H9 (cell line): ENCODE data around the gene IP6K3. TPM values are rescaled to one million over a fixed set of nuclear protein-coding genes. Genes with fewer than 3 reads are reported as not detected.

ENCODE experiments used
- DNase-seq: peaks from one replicate; pipeline ENCODE4 v3.0.0-alpha.2; 2017
- H2AFZ ChIP-seq: one replicate; pipeline ENCODE4 v1.6.1; 2013; ENCODE audit warnings: mild to moderate bottlenecking, low read length, control low read depth, moderate library complexity
- H2AK5ac ChIP-seq: 2 replicates; pipeline ENCODE4 v1.6.1; 2013; ENCODE audit warnings: low read length, control low read depth, mixed read lengths; ENCODE audit not compliant: insufficient read length
- H2BK120ac ChIP-seq: one replicate; pipeline ENCODE4 v1.6.1; 2013; ENCODE audit warnings: low read depth, mild to moderate bottlenecking, low read length, control low read depth, inconsistent platforms; ENCODE audit not compliant: poor library complexity, severe bottlenecking
- H2BK12ac ChIP-seq: 2 replicates; pipeline ENCODE4 v1.6.1; 2013; ENCODE audit warnings: low read length, control low read depth, mixed read lengths, low read depth; ENCODE audit not compliant: insufficient read length
- H2BK15ac ChIP-seq: 2 replicates; pipeline ENCODE4 v1.6.1; 2013; ENCODE audit warnings: low read depth, low read length, control low read depth
- H2BK20ac ChIP-seq: one replicate; pipeline ENCODE4 v1.6.1; 2013; ENCODE audit warnings: low read depth, mild to moderate bottlenecking, low read length, control low read depth, inconsistent platforms; ENCODE audit not compliant: poor library complexity, severe bottlenecking
- H2BK5ac ChIP-seq: 2 replicates; pipeline ENCODE4 v1.6.1; 2013; ENCODE audit warnings: low read length, control low read depth, mixed read lengths; ENCODE audit not compliant: insufficient read length
- H3K14ac ChIP-seq: 2 replicates; pipeline ENCODE4 v1.6.1; 2013; ENCODE audit warnings: low read length, control low read depth; ENCODE audit not compliant: insufficient read depth
- H3K18ac ChIP-seq: 2 replicates; pipeline ENCODE4 v1.6.1; 2013; ENCODE audit warnings: low read depth, mild to moderate bottlenecking, mixed read lengths, low read length, control low read depth; ENCODE audit not compliant: insufficient read length
- H3K23ac ChIP-seq: 2 replicates; pipeline ENCODE4 v1.6.1; 2013; ENCODE audit warnings: low read length, control low read depth, mixed read lengths, low read depth; ENCODE audit not compliant: insufficient read length
- H3K23me2 ChIP-seq: 2 replicates; pipeline ENCODE4 v1.6.1; 2013; ENCODE audit warnings: low read depth, mild to moderate bottlenecking, mixed read lengths, low read length, control low read depth; ENCODE audit not compliant: insufficient read length, poor library complexity, severe bottlenecking
- H3K27ac ChIP-seq: 2 replicates; pipeline ENCODE4 v1.5.1; 2013; ENCODE audit warnings: low read length, control low read depth, mixed read lengths, low read depth; ENCODE audit not compliant: insufficient read length
- H3K27me3 ChIP-seq: 2 replicates; pipeline ENCODE4 v1.6.1; 2013; ENCODE audit warnings: low read length, control low read depth, inconsistent platforms; ENCODE audit not compliant: insufficient read depth
- H3K4ac ChIP-seq: 2 replicates; pipeline ENCODE4 v1.6.1; 2013; ENCODE audit warnings: low read depth, mild to moderate bottlenecking, control low read depth, inconsistent platforms, low read length, moderate library complexity
- H3K4me1 ChIP-seq: 2 replicates; pipeline ENCODE4 v1.6.1; 2013; ENCODE audit warnings: low read length, control low read depth, inconsistent platforms; ENCODE audit not compliant: insufficient read depth
- H3K4me2 ChIP-seq: 2 replicates; pipeline ENCODE4 v1.6.1; 2013; ENCODE audit warnings: low read length, control low read depth, mixed read lengths; ENCODE audit not compliant: insufficient read length, insufficient read depth
- H3K56ac ChIP-seq: 2 replicates; pipeline ENCODE4 v1.6.1; 2013; ENCODE audit warnings: low read depth, mild to moderate bottlenecking, mixed read lengths, low read length, control low read depth; ENCODE audit not compliant: insufficient read length
- H3K79me1 ChIP-seq: 2 replicates; pipeline ENCODE4 v1.6.1; 2013; ENCODE audit warnings: low read depth, mild to moderate bottlenecking, moderate library complexity, low read length, control low read depth, inconsistent platforms; ENCODE audit not compliant: insufficient read depth, poor library complexity, severe bottlenecking
- H3K79me2 ChIP-seq: 2 replicates; pipeline ENCODE4 v1.6.1; 2013; ENCODE audit warnings: low read length, control low read depth, inconsistent platforms; ENCODE audit not compliant: insufficient read depth
- H3K9ac ChIP-seq: 2 replicates; pipeline ENCODE4 v1.6.1; 2013; ENCODE audit warnings: low read length, control low read depth, mixed read lengths; ENCODE audit not compliant: insufficient read length; ENCODE audit errors: extremely low read depth
- H3K9me3 ChIP-seq: one replicate; pipeline ENCODE4 v1.6.1; 2013; ENCODE audit warnings: low read depth, low read length, inconsistent platforms; ENCODE audit not compliant: control insufficient read depth
- H3T11ph ChIP-seq: one replicate; pipeline ENCODE4 v1.6.1; 2013; ENCODE audit warnings: mild to moderate bottlenecking, low read length, control low read depth, inconsistent platforms
- H4K20me1 ChIP-seq: one replicate; pipeline ENCODE4 v1.6.1; 2013; ENCODE audit not compliant: control insufficient read depth, insufficient read length, insufficient read depth
- H4K5ac ChIP-seq: 2 replicates; pipeline ENCODE4 v1.6.1; 2013; ENCODE audit warnings: low read depth, mild to moderate bottlenecking, mixed read lengths, low read length, control low read depth; ENCODE audit not compliant: insufficient read length
- H4K8ac ChIP-seq: replicated peaks from 2 replicates; pipeline ENCODE4 v1.6.1; 2013; ENCODE audit warnings: low read length, control low read depth, mixed read lengths, low read depth; ENCODE audit not compliant: insufficient read length
- H4K91ac ChIP-seq: 2 replicates; pipeline ENCODE4 v1.6.1; 2013; ENCODE audit warnings: low read depth, mild to moderate bottlenecking, moderate library complexity, mixed read lengths, low read length, control low read depth; ENCODE audit not compliant: insufficient read length
- H3K27ac Mint-ChIP-seq, 3 experiments: 2 replicates in 2 of 3; 3 replicates in 1 of 3; pipeline ENCODE4 v1.8.0; 2020 to 2021; ENCODE audit warnings: mixed read lengths in 3 of 3, mild to moderate bottlenecking in 1 of 3, moderate library complexity in 1 of 3
- H3K27me3 Mint-ChIP-seq: 2 replicates; pipeline ENCODE4 v1.8.0; 2021; ENCODE audit warnings: low read depth, mild to moderate bottlenecking, moderate library complexity, mixed read lengths
- H3K36me3 Mint-ChIP-seq, 3 experiments: 2 replicates in 2 of 3; 3 replicates in 1 of 3; pipeline ENCODE4 v1.8.0; 2020 to 2021; ENCODE audit warnings: low read depth in 3 of 3, mixed read lengths in 3 of 3; ENCODE audit not compliant: insufficient read depth in 1 of 3
- H3K4me1 Mint-ChIP-seq, 2 experiments: 2 replicates each; pipeline ENCODE4 v1.8.0; 2020; ENCODE audit warnings: mixed read lengths in 2 of 2
- H3K4me3 Mint-ChIP-seq, 2 experiments: 2 replicates in 1 of 2; 3 replicates in 1 of 2; pipeline ENCODE4 v1.8.0; 2020 to 2021; ENCODE audit warnings: mild to moderate bottlenecking in 2 of 2, mixed read lengths in 2 of 2, moderate library complexity in 1 of 2
- H3K9me3 Mint-ChIP-seq, 2 experiments: 2 replicates in 1 of 2; 3 replicates in 1 of 2; pipeline ENCODE4 v1.8.0; 2020; ENCODE audit warnings: mild to moderate bottlenecking in 2 of 2, mixed read lengths in 2 of 2, moderate library complexity in 1 of 2
- CTCF ChIP-seq: fragments of 200-600 bp; sonication (generic); conservative IDR thresholded peaks from 3 replicates; pipeline ENCODE4 v1.8.0; 2021; ENCODE audit warnings: antibody characterized with exemption, mild to moderate bottlenecking
- WGBS: extraction: QIAGEN DNeasy Blood & Tissue Kit; methylation state at CpG from one replicate; pipeline ENCODE4 v1.1.7; 2013; ENCODE audit warnings: missing lambda C conversion rate, low lambda C conversion rate, mixed read lengths; ENCODE audit not compliant: insufficient read length; ENCODE audit errors: extremely low coverage; 5-methylcytosine and 5-hydroxymethylcytosine counted together
- total RNA-seq: library from RNA; stranded (reverse); gene quantifications from 2 replicates; pipeline ENCODE4 v1.2.1, GENCODE V29; 2021

IP6K3 gene
- total RNA-seq, 1 experiment from 2014 or later = 0.46 TPM

GRCh38 chr6:33729059-33729458 is 17.6 kb downstream of the IP6K3 start:
- Histone ChIP-seq H3K23ac (no peak overlapping the region), H3K9ac (no peak overlapping the region), H2BK15ac (no peak overlapping the region), H3K18ac (no peak overlapping the region), H2BK12ac (no peak overlapping the region), H4K20me1 (no peaks in the 10 kb centered on the region), H2BK120ac (no peak overlapping the region), H2AFZ (no peak overlapping the region), H3K27ac (no peak overlapping the region), H2AK5ac (no peak overlapping the region), H3K79me1 (no peaks in the 10 kb centered on the region), H3K23me2 (no peaks in the 10 kb centered on the region), H3K56ac (no peak overlapping the region), H3K9me3 (no peaks in the 10 kb centered on the region), H4K5ac (no peak overlapping the region), H2BK5ac (no peak overlapping the region), H3K27me3 (no peaks in the 10 kb centered on the region), H3K4me1 (peaks cover 4% of the 10 kb centered on the region; the same call in 1 of the 2 replicates), H3K4ac (no peak overlapping the region), H3T11ph (no peak overlapping the region), H3K79me2 (no peaks in the 10 kb centered on the region), H4K91ac (no peak overlapping the region), H2BK20ac (no peak overlapping the region), H3K14ac (no peak overlapping the region), H4K8ac (no peak overlapping the region), H3K4me2 (no peak overlapping the region)
- DNase-seq = no peak
- no peak for TF ChIP-seq CTCF
- Mint-ChIP-seq H3K36me3 (no peaks in the 10 kb centered on the region), H3K27me3 (peaks cover 18% of the 10 kb centered on the region), H3K27ac (no peak overlapping the region), H3K4me1 (peaks cover 47 to 49% of the 10 kb centered on the region in 2 experiments), H3K9me3 (no peaks in the 10 kb centered on the region), H3K4me3 (no peak overlapping the region)
- WGBS = no CpG with 5 or more reads among the region's 6 CpGs
